ENCODE data around the gene EPHB1. TPM values are rescaled to one million over a fixed set of nuclear protein-coding genes. Genes with fewer than 3 reads are reported as not detected.

EPHB1 gene
- total and polyA plus RNA-seq, 2 donors (not counting 3 experiments of a cell fraction or from before 2014, with no cell fraction given) = 1.3 to 5.2 TPM

GRCh38 chr3:134904241-134904771 lies 109.2 kb downstream of the EPHB1 start:
- Histone ChIP-seq H3K4me2 (ENCODE audit: insufficient read depth, low read length) (no peak overlapping the region), H3K9ac (replicated peaks; ENCODE audit: extremely low read depth, insufficient read depth, low read length) (no peak overlapping the region), H3K79me2 (ENCODE audit: control insufficient read depth, insufficient read depth, low read length) (no peaks in the 10 kb centered on the region), H3K4me3 (replicated peaks in 1 of 3; ENCODE audit: insufficient read depth in 1 of 3, low read depth in 1 of 3, low read length in 3 of 3) (no peak overlapping the region), H3K36me3 (ENCODE audit: control insufficient read depth in 2 of 2, extremely low read depth in 1 of 2, insufficient read depth in 2 of 2, low read length in 2 of 2) (no peaks in the 10 kb centered on the region), H3K9me3 (replicated peaks; ENCODE audit: control insufficient read depth, insufficient read depth, low read length) (no peaks in the 10 kb centered on the region), H3K9me1 (replicated peaks; ENCODE audit: control insufficient read depth, extremely low read depth, insufficient read depth, low read length) (no peaks in the 10 kb centered on the region), H3K27me3 (ENCODE audit: control insufficient read depth in 2 of 2, insufficient read depth in 2 of 2, low read length in 2 of 2) (no peaks in the 10 kb centered on the region), H2AFZ (ENCODE audit: low read depth, low read length) (no peak overlapping the region), H3K4me1 (ENCODE audit: control insufficient read depth, extremely low read depth, insufficient read depth, low read length) (no peaks in the 10 kb centered on the region), H3K27ac (ENCODE audit: insufficient read depth, low read depth, low read length) (no peak overlapping the region), H4K20me1 (replicated peaks; ENCODE audit: control insufficient read depth, extremely low read depth, insufficient read depth, low read length) (no peaks in the 10 kb centered on the region)
- no peak for FAIRE-seq
- DNase-seq (ENCODE audit: low read depth, low spot score) = no peak
- POLR2A ChIA-PET = no interaction called here
- CTCF ChIA-PET = interaction anchor here (2.3 kb wide), 1 partner anchor 109 kb away, joined by 8 read pairs; the partner anchor contains the start of gene EPHB1
- BruUV-seq (replicated peaks) = no TSS peak
- dilution Hi-C loops (cut with MboI; ENCODE audit: extremely low pct_ligation_motif_present, low sequenced_read_pairs) = no loop called here
- intact Hi-C loops (cut with micrococcal nuclease) = no loop called here
- TF ChIP-seq GATA2 (IDR thresholded peaks at IDR 0.05; ENCODE audit: insufficient read depth, insufficient read length, low read depth, low read length) (no peak), EZH2 (IDR thresholded peaks at IDR 0.05; ENCODE audit: borderline replicate concordance, low read depth, low read length, severe bottlenecking) (no peak), FOS (IDR thresholded peaks at IDR 0.05; ENCODE audit: borderline replicate concordance, insufficient read depth, low read length) (no peak), JUN (IDR thresholded peaks at IDR 0.05; ENCODE audit: borderline replicate concordance, insufficient read depth, insufficient read length, low read depth) (no peak), MYC (IDR thresholded peaks at IDR 0.05; ENCODE audit: low read depth, low read length) (no peak), POLR2AphosphoS5 (IDR thresholded peaks at IDR 0.05; ENCODE audit: insufficient read depth, low read depth, low read length) (no peak), MAX (IDR thresholded peaks at IDR 0.05; ENCODE audit: insufficient read depth, insufficient read length) (no peak), CTCF (IDR thresholded peaks at IDR 0.05; ENCODE audit: extremely low read depth in 1 of 2, insufficient read depth in 1 of 2, low read depth in 1 of 2, low read length in 2 of 2) (no peak), POLR2A (IDR thresholded peaks at IDR 0.05; ENCODE audit: low read depth, low read length) (no peak)
